ENCODE data around the gene PRODH2. TPM values are rescaled to one million over a fixed set of nuclear protein-coding genes. Genes with fewer than 3 reads are reported as not detected.

PRODH2 gene
- total and polyA plus RNA-seq, 2 of the 13 experiments (the other 11 are each of a cell fraction or from before 2014, with no cell fraction given): 86.7 to 118 TPM

DNA sequence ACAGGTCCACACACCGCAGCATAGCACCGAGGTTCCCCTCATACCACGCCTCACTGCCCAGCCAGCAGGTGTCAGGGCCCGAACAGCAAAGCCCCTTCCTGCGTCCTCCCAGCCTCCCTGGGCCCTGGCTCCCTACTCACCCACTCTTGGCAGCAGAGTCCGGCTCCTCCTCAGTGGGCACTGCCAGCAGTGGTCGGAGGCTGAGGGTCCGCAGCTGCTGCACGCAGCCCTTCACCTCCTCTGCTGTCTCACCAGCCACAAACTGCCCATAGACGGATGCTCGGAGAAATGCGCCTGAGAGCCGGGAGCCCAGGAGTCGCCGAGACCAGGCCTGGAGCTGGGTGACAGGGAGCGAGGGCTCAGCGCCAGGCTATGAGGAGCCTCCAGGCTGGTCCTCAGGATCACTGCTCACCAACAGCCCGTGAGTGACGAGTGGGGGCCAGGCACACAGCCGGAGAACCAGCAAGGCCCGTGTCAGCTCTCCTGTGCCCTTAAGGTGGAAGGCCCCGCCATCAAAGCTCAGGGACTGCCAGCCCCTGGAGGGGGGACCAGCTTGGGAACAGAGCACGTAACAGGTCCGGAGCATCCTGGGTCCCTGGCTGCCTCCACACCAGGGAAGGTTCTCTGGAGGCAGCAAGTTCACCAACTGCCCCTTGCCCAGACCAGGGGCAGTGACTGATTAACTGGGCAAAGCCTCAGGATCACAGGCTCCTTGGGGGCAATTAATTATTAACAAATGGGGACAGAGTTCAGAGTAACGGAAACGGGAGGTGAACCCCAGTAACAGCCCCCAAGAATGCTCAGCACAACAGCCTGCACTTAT is at the start of gene PRODH2 (continued):
- TF ChIP-seq RARG (CRISPR knock-in tag; IDR thresholded peaks at IDR 0.05; ENCODE audit: low read depth) (no peak), ZNF292 (CRISPR knock-in tag; IDR thresholded peaks at IDR 0.05; ENCODE audit: borderline replicate concordance, low read depth) (peak; percentile 55), ZBTB8A (CRISPR knock-in tag; IDR thresholded peaks at IDR 0.05; ENCODE audit: borderline replicate concordance, low read depth) (no peak), NR1H2 (CRISPR knock-in tag; IDR thresholded peaks at IDR 0.05; ENCODE audit: borderline replicate concordance, low read depth) (no peak), RFXAP (CRISPR knock-in tag; IDR thresholded peaks at IDR 0.05; ENCODE audit: borderline replicate concordance) (no peak; the same call in 1 of the 2 replicates), NFIB (CRISPR knock-in tag; IDR thresholded peaks at IDR 0.05; ENCODE audit: borderline replicate concordance) (no peak), MXI1 (IDR thresholded peaks at IDR 0.05; ENCODE audit: borderline replicate concordance, low read depth, low read length) (0 out of 3 replicates have a peak, but pooled peaks have one; percentile 52), ZNF263 (CRISPR knock-in tag; IDR thresholded peaks at IDR 0.05) (peak; percentile 4; the same call in 1 of the 2 replicates), ZNF251 (CRISPR knock-in tag; IDR thresholded peaks at IDR 0.05) (no peak), SIX1 (CRISPR knock-in tag; IDR thresholded peaks at IDR 0.05; ENCODE audit: borderline replicate concordance) (no peak), PLRG1 (conservative IDR thresholded peaks at IDR 0.05) (no peak), PRMT3 (CRISPR knock-in tag; IDR thresholded peaks at IDR 0.05; ENCODE audit: borderline replicate concordance, low read depth) (0 out of 2 replicates have a peak, but pooled peaks have one; percentile 62), MAZ (IDR thresholded peaks at IDR 0.05; ENCODE audit: borderline replicate concordance, low read depth, low read length) (no peak), MAZ (CRISPR knock-in tag; IDR thresholded peaks at IDR 0.05; ENCODE audit: low read depth) (no peak), ZFP90 (CRISPR knock-in tag; IDR thresholded peaks at IDR 0.05; ENCODE audit: borderline replicate concordance) (no peak), FOSL2 (CRISPR knock-in tag; IDR thresholded peaks at IDR 0.05) (0 out of 2 replicates have a peak, but pooled peaks have one; percentile 13)
- TF ChIP-seq, protein P1, sequence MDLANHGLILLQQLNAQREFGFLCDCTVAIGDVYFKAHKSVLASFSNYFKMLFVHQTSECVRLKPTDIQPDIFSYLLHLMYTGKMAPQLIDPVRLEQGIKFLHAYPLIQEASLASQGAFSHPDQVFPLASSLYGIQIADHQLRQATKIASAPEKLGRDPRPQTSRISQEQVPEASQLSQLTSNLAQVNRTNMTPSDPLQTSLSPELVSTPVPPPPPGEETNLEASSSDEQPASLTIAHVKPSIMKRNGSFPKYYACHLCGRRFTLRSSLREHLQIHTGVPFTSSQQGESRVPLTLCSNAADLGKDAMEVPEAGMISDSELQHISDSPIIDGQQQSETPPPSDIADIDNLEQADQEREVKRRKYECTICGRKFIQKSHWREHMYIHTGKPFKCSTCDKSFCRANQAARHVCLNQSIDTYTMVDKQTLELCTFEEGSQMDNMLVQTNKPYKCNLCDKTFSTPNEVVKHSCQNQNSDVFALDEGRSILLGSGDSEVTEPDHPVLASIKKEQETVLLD (CRISPR knock-in tag; IDR thresholded peaks at IDR 0.05; ENCODE audit: low read depth): no peak
- TF ChIP-seq, protein P2, sequence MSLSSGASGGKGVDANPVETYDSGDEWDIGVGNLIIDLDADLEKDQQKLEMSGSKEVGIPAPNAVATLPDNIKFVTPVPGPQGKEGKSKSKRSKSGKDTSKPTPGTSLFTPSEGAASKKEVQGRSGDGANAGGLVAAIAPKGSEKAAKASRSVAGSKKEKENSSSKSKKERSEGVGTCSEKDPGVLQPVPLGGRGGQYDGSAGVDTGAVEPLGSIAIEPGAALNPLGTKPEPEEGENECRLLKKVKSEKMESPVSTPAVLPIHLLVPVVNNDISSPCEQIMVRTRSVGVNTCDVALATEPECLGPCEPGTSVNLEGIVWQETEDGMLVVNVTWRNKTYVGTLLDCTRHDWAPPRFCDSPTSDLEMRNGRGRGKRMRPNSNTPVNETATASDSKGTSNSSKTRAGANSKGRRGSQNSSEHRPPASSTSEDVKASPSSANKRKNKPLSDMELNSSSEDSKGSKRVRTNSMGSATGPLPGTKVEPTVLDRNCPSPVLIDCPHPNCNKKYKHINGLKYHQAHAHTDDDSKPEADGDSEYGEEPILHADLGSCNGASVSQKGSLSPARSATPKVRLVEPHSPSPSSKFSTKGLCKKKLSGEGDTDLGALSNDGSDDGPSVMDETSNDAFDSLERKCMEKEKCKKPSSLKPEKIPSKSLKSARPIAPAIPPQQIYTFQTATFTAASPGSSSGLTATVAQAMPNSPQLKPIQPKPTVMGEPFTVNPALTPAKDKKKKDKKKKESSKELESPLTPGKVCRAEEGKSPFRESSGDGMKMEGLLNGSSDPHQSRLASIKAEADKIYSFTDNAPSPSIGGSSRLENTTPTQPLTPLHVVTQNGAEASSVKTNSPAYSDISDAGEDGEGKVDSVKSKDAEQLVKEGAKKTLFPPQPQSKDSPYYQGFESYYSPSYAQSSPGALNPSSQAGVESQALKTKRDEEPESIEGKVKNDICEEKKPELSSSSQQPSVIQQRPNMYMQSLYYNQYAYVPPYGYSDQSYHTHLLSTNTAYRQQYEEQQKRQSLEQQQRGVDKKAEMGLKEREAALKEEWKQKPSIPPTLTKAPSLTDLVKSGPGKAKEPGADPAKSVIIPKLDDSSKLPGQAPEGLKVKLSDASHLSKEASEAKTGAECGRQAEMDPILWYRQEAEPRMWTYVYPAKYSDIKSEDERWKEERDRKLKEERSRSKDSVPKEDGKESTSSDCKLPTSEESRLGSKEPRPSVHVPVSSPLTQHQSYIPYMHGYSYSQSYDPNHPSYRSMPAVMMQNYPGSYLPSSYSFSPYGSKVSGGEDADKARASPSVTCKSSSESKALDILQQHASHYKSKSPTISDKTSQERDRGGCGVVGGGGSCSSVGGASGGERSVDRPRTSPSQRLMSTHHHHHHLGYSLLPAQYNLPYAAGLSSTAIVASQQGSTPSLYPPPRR (CRISPR knock-in tag; IDR thresholded peaks at IDR 0.05; ENCODE audit: borderline replicate concordance): 0 out of 2 replicates have a peak, but pooled peaks have one; percentile 8
- TF ChIP-seq, protein P3, sequence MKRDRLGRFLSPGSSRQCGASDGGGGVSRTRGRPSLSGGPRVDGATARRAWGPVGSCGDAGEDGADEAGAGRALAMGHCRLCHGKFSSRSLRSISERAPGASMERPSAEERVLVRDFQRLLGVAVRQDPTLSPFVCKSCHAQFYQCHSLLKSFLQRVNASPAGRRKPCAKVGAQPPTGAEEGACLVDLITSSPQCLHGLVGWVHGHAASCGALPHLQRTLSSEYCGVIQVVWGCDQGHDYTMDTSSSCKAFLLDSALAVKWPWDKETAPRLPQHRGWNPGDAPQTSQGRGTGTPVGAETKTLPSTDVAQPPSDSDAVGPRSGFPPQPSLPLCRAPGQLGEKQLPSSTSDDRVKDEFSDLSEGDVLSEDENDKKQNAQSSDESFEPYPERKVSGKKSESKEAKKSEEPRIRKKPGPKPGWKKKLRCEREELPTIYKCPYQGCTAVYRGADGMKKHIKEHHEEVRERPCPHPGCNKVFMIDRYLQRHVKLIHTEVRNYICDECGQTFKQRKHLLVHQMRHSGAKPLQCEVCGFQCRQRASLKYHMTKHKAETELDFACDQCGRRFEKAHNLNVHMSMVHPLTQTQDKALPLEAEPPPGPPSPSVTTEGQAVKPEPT (CRISPR knock-in tag; IDR thresholded peaks at IDR 0.05; ENCODE audit: low read depth): no peak
